ENCODE data around the gene STK38.
"Not testable (repeated sequence)": the region's sequence is repeated elsewhere in the genome, so short reads cannot be mapped to it uniquely, and the experiment has no call there.

Gene STK38

DNA sequence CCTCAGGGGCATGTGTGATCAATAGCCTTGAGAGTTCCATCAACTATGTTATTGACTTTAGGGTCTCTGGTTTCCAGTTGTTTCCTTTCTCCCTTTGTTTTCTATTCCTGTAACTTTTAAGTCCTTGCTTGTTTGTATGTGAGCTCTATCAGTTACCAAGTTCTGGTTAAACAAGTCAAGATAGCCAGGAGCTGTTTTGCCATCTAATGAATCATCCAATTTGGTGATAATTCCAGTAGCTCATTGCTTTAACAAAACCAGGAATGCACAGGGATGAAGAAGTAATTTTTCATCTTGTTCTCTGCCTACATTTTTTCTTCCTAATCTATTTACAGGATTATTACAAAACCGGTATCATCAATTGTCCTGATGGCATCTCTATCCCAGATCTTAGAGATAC, 68.0 kb downstream of the STK38 start:
- DNase-seq, result no peak

DNA sequence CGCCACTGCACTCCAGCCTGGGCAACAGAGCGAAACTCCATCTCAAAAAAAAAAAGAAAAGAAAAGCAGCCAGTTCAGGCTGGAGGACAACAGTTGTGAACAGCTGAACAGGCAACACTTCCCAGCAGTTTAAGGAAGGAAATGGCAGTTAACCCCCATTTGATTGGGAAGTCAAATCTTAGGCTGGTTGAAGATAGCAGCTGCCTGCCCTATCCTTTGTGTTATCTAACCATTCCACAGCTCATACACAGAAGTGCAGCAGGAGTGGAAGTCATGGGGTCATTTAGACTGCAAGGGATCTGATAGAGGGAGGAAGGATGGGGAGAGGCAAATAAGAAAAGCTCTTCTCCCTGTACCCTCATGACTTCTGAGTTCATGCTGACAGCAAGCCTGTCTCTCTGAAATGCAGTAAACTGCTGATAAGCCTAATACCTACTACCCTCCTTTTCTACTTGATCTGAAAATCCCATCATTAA, 69.2 kb downstream of the STK38 start:
- no peak for DNase-seq

GRCh38 chr6:36469946-36470345, 77.3 kb downstream of the STK38 start:
- no peak for DNase-seq

GRCh38 chr6:36469148-36469661, 78.1 kb downstream of the STK38 start:
- DNase-seq, result no peak

- DNase-seq, result no peak
These were observed 79.7 kb downstream of the STK38 start for GRCh38 chr6:36467625-36468024.

DNA sequence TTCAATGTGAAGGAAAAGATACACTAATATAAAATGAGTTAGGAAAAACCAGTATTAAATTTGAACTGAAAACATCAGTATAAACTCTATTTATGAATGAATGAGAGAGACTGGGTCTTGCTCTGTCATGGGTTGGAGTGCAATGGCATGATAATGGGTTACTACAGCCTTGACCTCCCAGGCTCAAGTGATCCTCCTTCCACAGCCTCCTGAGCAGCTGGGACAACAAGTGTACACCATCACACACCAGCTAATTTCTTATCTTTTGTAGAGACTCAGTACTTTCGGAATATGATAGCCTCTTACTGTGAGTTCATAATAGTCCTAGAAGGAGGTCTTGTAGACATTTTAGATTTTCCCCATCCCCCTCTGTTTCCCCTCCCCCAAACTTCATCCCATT, 83.0 kb downstream of the STK38 start:
- no peak for DNase-seq

DNA sequence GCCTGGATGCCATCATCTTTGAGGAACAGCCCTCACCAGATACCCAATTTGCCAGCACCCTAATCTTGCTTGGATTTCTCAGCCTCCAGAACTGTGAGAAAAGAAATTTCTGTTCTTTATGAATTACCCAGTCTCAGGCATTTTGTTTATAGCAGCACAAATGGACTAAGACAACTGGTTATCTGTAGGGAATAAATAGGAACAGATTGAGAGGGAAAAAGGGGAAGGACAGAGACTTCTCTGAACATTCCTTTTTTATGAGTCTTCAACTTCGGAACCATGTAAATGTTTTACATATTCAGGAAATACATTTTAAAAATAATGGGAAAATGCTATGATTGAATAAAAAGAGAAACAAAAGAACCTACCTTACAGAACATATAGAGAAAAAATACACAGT, 83.6 kb downstream of the STK38 start:
- no peak for DNase-seq

GRCh38 chr6:36461646-36462045, 85.6 kb downstream of the STK38 start:
- no peak for DNase-seq

GRCh38 chr6:36460916-36461315, 86.4 kb downstream of the STK38 start:
- DNase-seq, result no peak

GRCh38 chr6:36459501-36459900, 87.8 kb downstream of the STK38 start:
- DNase-seq, result no peak

GRCh38 chr6:36455486-36456027, 91.7 kb downstream of the STK38 start:
- DNase-seq, result no peak

DNA sequence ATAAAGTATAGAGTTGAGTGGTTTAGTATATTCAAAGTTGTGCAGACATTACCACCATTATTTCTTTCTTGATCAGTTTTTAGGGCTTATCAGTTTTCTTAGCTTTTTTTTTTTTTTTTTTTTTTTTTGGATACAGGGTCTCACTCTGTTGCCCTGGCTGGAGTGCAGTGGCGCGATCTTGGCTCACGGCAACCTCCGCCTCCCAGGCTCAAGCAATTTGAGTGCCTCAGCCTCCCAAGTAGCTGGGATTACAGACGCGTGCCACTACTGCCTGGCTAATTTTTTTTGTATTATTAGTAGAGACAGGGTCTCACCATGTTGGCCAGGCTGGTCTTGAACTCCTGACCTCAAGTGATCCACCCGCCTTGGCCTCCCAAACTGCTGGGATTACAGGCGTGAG, 94.4 kb downstream of the STK38 start:
- not testable (repeated sequence) for DNase-seq

GRCh38 chr6:36449173-36449572, 98.1 kb downstream of the STK38 start:
- not testable (repeated sequence) for DNase-seq

GRCh38 chr6:36445621-36446020, 101.7 kb downstream of the STK38 start:
- DNase-seq, result no peak

DNA sequence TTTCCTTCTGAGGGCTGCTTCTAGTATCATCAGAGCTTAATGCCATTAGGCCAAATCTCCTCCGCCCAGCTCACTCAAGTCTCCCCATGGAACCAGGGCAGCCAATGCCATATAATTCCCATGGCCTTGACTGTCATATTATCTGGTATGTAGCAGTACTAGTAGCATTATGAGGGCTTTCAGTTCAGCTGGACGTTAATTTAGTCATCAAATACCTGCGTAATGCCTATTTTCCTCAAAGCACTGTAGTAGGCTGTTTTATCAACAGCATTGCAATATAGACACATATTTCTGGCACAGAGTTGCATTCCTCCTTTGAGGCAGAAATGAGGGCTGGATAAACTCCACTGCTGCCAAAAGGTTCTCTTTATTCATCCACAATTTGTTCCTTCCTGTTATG, 102.8 kb downstream of the STK38 start:
- DNase-seq, result no peak

Measured in right forelimb (tissue), 1 donor.